Measurements from ENCODE around the gene PHF19.

PHF19 gene

DNA sequence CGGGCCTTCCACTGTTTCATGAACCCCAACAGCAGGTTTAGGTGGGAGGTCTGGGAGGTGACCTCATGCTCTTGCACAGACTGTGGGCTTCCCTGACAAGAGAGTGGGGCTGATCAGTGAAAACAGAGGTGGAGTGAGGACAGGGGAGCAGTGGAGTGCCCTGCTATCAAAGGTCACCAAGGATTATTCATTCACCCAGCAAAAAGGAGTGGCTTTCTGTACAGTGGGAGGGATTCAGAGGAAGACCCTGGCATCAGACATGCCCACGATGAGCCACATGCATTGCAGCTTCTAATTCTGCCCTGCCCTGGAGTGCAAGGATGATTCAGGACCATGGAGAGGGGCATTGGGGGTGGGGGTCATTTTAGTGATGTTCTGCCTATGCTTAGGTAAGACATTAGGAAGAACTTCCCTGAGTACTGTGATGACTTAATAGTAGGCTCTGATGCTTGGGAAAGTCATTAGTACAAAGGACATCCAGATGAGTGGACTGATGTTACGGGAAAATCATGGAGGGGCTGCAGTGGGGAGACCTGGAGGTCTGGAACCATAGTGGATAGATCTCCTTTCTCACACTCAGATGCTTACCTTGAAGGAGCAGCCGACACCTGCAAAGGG, 36.8 kb upstream of the PHF19 start:
- in situ Hi-C loops (cut with HindIII; ENCODE audit: low sequenced_read_pairs), result no loop called here

- in situ Hi-C loops (cut with HindIII; ENCODE audit: low sequenced_read_pairs), result no loop called here
These were observed 36.1 kb upstream of the PHF19 start for GRCh38 chr9:120912958-120913646.

DNA sequence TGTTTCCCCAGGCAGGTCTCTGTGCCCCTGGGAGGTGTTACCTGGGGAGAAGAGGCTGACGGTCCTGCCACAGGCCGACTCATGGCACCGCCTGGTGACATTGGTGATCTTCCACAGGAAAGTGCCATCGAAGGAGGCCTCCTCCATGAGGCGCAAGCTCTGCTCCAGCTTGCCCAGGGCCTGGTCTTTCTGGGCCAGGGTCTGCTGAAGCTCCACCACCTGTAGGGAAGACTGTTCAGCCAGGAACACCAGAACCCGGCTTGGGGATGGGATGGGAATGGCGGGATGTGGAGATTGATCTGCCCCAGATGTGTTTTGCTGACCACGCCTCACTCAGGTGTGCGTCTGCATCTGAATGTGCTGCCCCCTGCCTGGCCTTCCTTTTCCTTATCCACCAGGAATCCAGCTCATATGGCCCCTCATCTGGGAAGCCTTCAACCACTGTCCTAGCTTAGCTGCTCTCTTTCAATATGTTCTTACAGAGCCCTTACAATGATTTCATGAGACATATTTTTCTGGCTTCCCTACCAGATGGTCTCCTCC, 34.4 kb upstream of the PHF19 start:
- in situ Hi-C loops (cut with HindIII; ENCODE audit: low sequenced_read_pairs), result no loop called here

GRCh38 chr9:120910643-120911042, 33.7 kb upstream of the PHF19 start:
- in situ Hi-C loops (cut with HindIII; ENCODE audit: low sequenced_read_pairs), result no loop called here

GRCh38 chr9:120909904-120910303, 32.9 kb upstream of the PHF19 start:
- in situ Hi-C loops (cut with HindIII; ENCODE audit: low sequenced_read_pairs), result no loop called here

GRCh38 chr9:120905315-120906164, 28.6 kb upstream of the PHF19 start:
- in situ Hi-C loops (cut with HindIII; ENCODE audit: low sequenced_read_pairs), result no loop called here

GRCh38 chr9:120904978-120905301, 28.0 kb upstream of the PHF19 start:
- in situ Hi-C loops (cut with HindIII; ENCODE audit: low sequenced_read_pairs), result no loop called here

DNA sequence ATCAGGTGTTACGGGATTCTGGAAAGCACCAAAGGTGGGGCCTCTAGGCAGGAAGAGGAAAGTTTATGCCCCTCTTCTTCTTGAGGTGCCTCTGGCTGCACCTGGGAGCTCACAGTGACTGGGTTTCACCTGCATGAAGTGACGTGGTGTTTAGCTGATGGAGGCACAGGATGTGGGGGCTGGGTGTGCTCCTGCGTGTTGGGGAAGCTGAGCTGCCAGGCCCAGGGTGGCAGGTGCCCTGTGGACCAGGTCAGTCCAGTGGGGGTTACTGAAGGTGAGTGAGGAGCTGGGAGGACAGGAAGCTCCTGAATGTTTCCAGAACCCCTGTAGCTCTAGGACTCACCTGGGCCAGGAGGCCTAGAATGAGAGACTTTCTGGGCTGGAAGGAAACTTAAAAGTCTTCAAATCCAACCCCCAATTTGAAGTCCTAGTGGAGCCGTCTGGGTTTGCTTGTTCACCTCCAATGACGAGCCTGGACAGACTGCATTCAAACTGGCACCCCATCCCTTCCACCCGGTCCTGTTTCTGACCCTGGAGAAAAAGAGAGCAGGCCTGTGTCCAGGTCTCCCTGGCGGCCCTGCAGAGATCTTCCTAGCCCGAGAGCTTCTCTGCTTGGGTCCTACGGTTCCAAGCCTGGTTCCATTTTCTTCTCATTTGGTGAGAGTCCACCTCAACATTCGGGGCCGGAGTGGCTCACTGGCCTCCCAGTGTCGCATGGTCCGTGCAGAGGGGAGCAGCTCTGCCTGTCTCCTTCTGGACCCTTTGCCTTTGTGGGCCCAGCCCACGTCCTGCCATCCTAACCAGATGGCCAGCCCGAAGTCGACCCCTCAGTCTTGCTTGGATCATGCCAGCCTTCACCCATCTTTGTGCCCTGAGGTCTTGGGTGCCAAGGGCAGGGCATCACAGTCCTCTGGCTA, 27.3 kb upstream of the PHF19 start:
- in situ Hi-C loops (cut with HindIII; ENCODE audit: low sequenced_read_pairs), result no loop called here

DNA sequence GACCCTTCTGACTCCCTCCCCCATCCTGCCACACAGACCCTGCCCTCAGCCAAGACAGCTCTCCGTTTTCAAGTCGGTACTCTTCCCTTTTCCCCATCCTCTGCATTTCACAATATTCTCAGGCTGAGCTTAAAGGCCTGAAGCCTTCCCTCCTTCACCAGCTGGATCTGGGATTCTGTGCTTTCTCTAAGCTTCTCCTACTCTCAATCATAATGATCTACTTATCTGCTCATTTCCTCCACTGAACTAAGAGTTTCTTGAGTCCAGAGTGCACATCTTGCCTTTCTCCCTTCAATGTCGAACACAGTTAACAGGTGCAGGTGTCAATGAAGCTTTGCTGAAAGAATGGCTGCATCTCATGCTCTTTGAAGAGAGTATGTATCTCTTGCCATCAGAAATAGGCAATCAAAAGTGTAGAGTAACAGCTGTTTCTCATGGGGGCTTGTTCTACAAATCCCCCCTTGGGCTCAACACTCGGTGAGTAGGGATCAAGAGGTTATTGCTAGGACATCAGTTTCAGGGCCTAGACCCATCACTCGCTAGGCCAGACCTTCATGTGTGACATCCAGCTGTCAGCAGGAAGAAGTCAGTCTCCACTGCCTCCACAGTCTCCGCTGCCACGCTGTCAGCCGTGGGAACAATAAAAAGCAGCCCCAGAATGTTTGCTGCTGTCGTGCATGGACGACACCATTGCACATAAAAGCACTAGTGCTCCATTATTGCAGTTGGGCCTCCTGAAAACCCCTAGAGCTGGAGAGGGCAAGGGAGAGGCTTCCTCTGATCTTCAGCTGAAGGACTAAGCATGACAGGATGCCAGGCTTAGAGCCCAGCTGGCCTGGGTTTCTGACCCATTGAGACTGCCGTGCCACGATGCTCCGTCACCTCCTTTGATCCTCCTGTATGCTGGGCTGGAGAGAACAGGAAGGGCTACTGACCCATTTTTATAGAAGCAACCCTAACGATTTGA, 25.9 kb upstream of the PHF19 start:
- in situ Hi-C loops (cut with HindIII; ENCODE audit: low sequenced_read_pairs), result no loop called here

GRCh38 chr9:120901755-120902568, 25.0 kb upstream of the PHF19 start:
- in situ Hi-C loops (cut with HindIII; ENCODE audit: low sequenced_read_pairs), result no loop called here

DNA sequence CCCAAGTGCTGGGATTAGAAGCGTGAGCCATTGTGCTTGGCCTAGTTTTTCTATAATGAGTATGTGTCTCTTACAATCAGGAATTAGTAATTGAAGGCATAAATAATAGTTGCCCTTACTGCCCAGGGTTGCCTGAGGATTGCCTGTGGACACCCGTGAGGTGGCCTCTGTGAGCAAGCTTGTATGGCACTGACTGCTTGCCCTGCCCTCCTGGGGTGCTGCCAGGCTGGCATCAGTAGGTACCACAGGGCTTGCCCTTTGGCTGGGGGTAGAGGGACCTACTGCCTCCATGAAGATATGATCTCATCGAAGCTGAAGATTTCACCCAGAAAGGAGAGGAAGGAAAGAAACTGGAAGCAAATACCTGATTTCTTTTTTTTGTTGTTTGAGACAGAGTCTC, 23.8 kb upstream of the PHF19 start:
- in situ Hi-C loops (cut with HindIII; ENCODE audit: low sequenced_read_pairs), result no loop called here

- in situ Hi-C loops (cut with HindIII; ENCODE audit: low sequenced_read_pairs), result no loop called here
These were observed 22.6 kb upstream of the PHF19 start for GRCh38 chr9:120899490-120900068.

DNA sequence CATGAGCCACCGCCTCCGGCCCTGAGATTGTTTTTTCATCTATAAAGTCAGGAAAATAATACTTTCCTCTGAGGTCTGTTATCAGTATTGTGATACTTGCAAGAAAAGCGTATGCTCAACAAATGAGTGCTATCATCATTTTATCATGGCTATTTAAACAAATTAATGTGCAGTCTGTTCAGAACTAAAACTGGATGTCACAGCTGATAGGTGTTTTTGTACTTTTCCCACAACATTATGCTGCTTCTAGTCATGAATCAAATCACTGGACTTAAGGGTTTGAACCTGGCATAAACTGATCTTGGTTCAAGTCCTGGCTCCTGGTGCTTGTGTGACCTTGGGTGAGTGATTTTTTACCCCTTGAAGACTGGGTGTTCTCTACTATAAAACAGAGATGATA, 21.4 kb upstream of the PHF19 start:
- in situ Hi-C loops (cut with HindIII; ENCODE audit: low sequenced_read_pairs), result no loop called here

GRCh38 chr9:120895951-120896350, 19.0 kb upstream of the PHF19 start:
- in situ Hi-C loops (cut with HindIII; ENCODE audit: low sequenced_read_pairs), result no loop called here

DNA sequence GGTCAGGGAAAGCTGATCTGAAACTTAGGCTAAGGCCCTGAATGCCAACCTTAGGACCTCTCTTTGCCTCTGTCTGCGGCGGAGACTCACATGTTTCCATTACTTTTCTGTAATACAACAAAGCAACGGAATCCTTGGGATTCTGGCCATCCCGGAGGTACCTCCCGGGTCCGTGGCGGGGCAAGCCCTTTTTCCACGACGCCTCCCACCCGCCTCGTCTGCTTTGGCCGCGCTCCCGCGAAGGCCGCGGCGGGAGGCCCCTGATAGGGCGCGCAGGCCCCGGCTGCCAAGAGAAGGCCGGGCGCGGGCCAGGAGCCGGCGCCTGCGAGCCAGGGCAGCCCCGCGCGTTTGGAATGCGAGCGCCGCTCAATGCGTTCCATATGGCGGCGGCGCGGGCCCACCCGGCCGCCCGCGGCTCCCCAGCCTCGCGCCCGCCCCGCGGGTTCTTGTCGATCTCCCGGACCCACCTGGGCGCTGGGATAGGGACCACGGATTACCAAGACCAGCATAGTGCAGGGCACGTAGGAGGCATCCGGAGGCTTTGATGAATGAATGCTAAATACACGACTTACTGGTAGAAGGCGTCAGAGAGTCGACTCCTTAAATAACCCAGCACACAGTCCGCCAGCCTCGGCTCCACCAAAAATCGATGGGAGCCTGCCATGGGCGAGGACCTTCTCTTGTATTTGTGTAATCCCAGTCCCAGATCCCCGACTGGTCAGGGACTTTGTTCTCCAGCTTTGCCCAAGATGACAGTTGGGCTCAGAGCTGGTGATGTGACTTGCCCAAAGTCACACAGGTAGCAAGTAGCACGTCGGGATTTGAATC, 17.5 kb upstream of the PHF19 start:
- in situ Hi-C loops (cut with HindIII; ENCODE audit: low sequenced_read_pairs), result no loop called here

- in situ Hi-C loops (cut with HindIII; ENCODE audit: low sequenced_read_pairs), result no loop called here
These were observed 16.8 kb upstream of the PHF19 start for GRCh38 chr9:120893611-120894307.
